T-helper 1 cell treated with Interleukin-12 subunit alpha and Interleukin-12 subunit beta and Interleukin-4 antibody, amounts not matched to agents 30 μg/mL and 1 μg/mL, for 36 hours (primary cell): ENCODE measurements around the gene RRP9.

Experiments
- H3K27ac Mint-ChIP-seq: one replicate; pipeline ENCODE4 v1.8.0; 2021; ENCODE audit warnings: mild to moderate bottlenecking, mixed read lengths
- H3K27me3 Mint-ChIP-seq: one replicate; pipeline ENCODE4 v1.8.0; 2021; ENCODE audit warnings: low read depth, mixed read lengths
- H3K36me3 Mint-ChIP-seq: one replicate; pipeline ENCODE4 v1.8.0; 2021; ENCODE audit warnings: low read depth, mixed read lengths
- H3K4me1 Mint-ChIP-seq: one replicate; pipeline ENCODE4 v1.8.0; 2021; ENCODE audit warnings: low read depth, mixed read lengths
- H3K4me3 Mint-ChIP-seq: one replicate; pipeline ENCODE4 v1.8.0; 2021; ENCODE audit warnings: mild to moderate bottlenecking, moderate library complexity, mixed read lengths
- H3K9me3 Mint-ChIP-seq: one replicate; pipeline ENCODE4 v1.8.0; 2021; ENCODE audit warnings: mixed read lengths

The RRP9 gene

GRCh38 chr3:51977446-51978142, 35.9 kb upstream of the RRP9 start:
- H3K27me3 Mint-ChIP-seq = no peaks in the 10 kb centered on the region
- H3K4me3 Mint-ChIP-seq = peak overlapping the region; percentile 45
- H3K36me3 Mint-ChIP-seq = peaks cover 4% of the 10 kb centered on the region
- H3K4me1 Mint-ChIP-seq = peaks cover 34% of the 10 kb centered on the region
- no peaks in the 10 kb centered on the region for H3K9me3 Mint-ChIP-seq
- peak overlapping the region; percentile 53 for H3K27ac Mint-ChIP-seq

GRCh38 chr3:51975852-51976549, 34.3 kb upstream of the RRP9 start:
- peaks cover 25% of the 10 kb centered on the region for H3K4me1 Mint-ChIP-seq
- H3K36me3 Mint-ChIP-seq = peaks cover 3% of the 10 kb centered on the region
- H3K9me3 Mint-ChIP-seq = no peaks in the 10 kb centered on the region
- peak overlapping the region; percentile 79 for H3K27ac Mint-ChIP-seq
- H3K4me3 Mint-ChIP-seq = peak overlapping the region; percentile 90
- H3K27me3 Mint-ChIP-seq = no peaks in the 10 kb centered on the region

GRCh38 chr3:51974963-51975851, 33.5 kb upstream of the RRP9 start, which contains the start of gene ABHD14A:
Gene ABHD14A (plus strand): TSS chr3:51975064. CDS start chr3:51975136, 72 bp downstream.
- peak within 1 kb of the TSS; percentile 88 for H3K27ac Mint-ChIP-seq
- H3K36me3 Mint-ChIP-seq = no peaks in the 10 kb centered on the region
- peaks cover 23% of the 10 kb centered on the region for H3K4me1 Mint-ChIP-seq
- no peaks in the 10 kb centered on the region for H3K27me3 Mint-ChIP-seq
- H3K4me3 Mint-ChIP-seq = peak within 1 kb of the TSS; percentile 94
- H3K9me3 Mint-ChIP-seq = no peaks in the 10 kb centered on the region

GRCh38 chr3:51974277-51974962, 32.7 kb upstream of the RRP9 start:
- Mint-ChIP-seq H3K27me3 (no peaks in the 10 kb centered on the region), H3K4me1 (peaks cover 23% of the 10 kb centered on the region), H3K4me3 (peak overlapping the region; percentile 94), H3K36me3 (no peaks in the 10 kb centered on the region), H3K9me3 (no peaks in the 10 kb centered on the region), H3K27ac (peak overlapping the region; percentile 88)

- H3K36me3 Mint-ChIP-seq = no peaks in the 10 kb centered on the region
- no peaks in the 10 kb centered on the region for H3K27me3 Mint-ChIP-seq
- no peaks in the 10 kb centered on the region for H3K9me3 Mint-ChIP-seq
- H3K4me1 Mint-ChIP-seq = peaks cover 16% of the 10 kb centered on the region
- H3K27ac Mint-ChIP-seq = no peak overlapping the region
- no peak overlapping the region for H3K4me3 Mint-ChIP-seq
Observed at GRCh38 chr3:51971350-51971749, 29.6 kb upstream of the RRP9 start.

GRCh38 chr3:51970606-51971300, 29.0 kb upstream of the RRP9 start:
- Mint-ChIP-seq H3K4me1 (peaks cover 16% of the 10 kb centered on the region), H3K4me3 (peak overlapping the region; percentile 31), H3K9me3 (no peaks in the 10 kb centered on the region), H3K27ac (no peak overlapping the region), H3K36me3 (no peaks in the 10 kb centered on the region), H3K27me3 (no peaks in the 10 kb centered on the region)

- peaks cover 14% of the 10 kb centered on the region for H3K4me1 Mint-ChIP-seq
- H3K9me3 Mint-ChIP-seq = no peaks in the 10 kb centered on the region
- no peak overlapping the region for H3K4me3 Mint-ChIP-seq
- H3K27ac Mint-ChIP-seq = no peak overlapping the region
- no peaks in the 10 kb centered on the region for H3K27me3 Mint-ChIP-seq
- no peaks in the 10 kb centered on the region for H3K36me3 Mint-ChIP-seq
Observed at GRCh38 chr3:51969841-51970240, 28.1 kb upstream of the RRP9 start.

GRCh38 chr3:51968883-51969678, 27.4 kb upstream of the RRP9 start:
- Mint-ChIP-seq H3K36me3 (no peaks in the 10 kb centered on the region), H3K9me3 (no peaks in the 10 kb centered on the region), H3K4me3 (peak overlapping the region; percentile 67), H3K4me1 (peaks cover 9% of the 10 kb centered on the region), H3K27ac (peak overlapping the region; percentile 32), H3K27me3 (no peaks in the 10 kb centered on the region)

GRCh38 chr3:51968170-51968775, 26.6 kb upstream of the RRP9 start:
- Mint-ChIP-seq H3K4me3 (peak overlapping the region; percentile 85), H3K27me3 (no peaks in the 10 kb centered on the region), H3K27ac (peak overlapping the region; percentile 49), H3K36me3 (no peaks in the 10 kb centered on the region), H3K9me3 (no peaks in the 10 kb centered on the region), H3K4me1 (peaks cover 6% of the 10 kb centered on the region)

GRCh38 chr3:51967384-51968169, 25.9 kb upstream of the RRP9 start, which contains the start of gene PCBP4:
Gene PCBP4 (minus strand): TSS chr3:51967454. CDS start chr3:51961240, 6,214 bp downstream.
- Mint-ChIP-seq H3K4me1 (peaks cover 6% of the 10 kb centered on the region), H3K4me3 (peak within 1 kb of the TSS; percentile 89), H3K27ac (peak within 1 kb of the TSS; percentile 49), H3K9me3 (no peaks in the 10 kb centered on the region), H3K27me3 (no peaks in the 10 kb centered on the region), H3K36me3 (no peaks in the 10 kb centered on the region)

GRCh38 chr3:51966922-51967383, 25.2 kb upstream of the RRP9 start:
- H3K36me3 Mint-ChIP-seq = no peaks in the 10 kb centered on the region
- H3K4me3 Mint-ChIP-seq = peak overlapping the region; percentile 89
- H3K4me1 Mint-ChIP-seq = peaks cover 6% of the 10 kb centered on the region
- no peaks in the 10 kb centered on the region for H3K27me3 Mint-ChIP-seq
- H3K27ac Mint-ChIP-seq = no peak overlapping the region
- no peaks in the 10 kb centered on the region for H3K9me3 Mint-ChIP-seq

GRCh38 chr3:51966486-51966885, 24.8 kb upstream of the RRP9 start:
- Mint-ChIP-seq H3K4me1 (peaks cover 8% of the 10 kb centered on the region), H3K9me3 (no peaks in the 10 kb centered on the region), H3K27ac (peak overlapping the region; percentile 41), H3K36me3 (no peaks in the 10 kb centered on the region), H3K4me3 (peak overlapping the region; percentile 89), H3K27me3 (no peaks in the 10 kb centered on the region)
